Astrocyte of the cerebellum (primary cell): ENCODE results near the gene LRRFIP2.
A peak's percentile ranks its signal among the peaks of the same experiment; 100 is the strongest.

Source experiments
- DNase-seq: peaks from one replicate; pipeline ENCODE4 v3.0.0-alpha.2; 2011; ENCODE audit warnings: low read depth
- H3K4me3 ChIP-seq: 2 replicates; pipeline ENCODE4 v1.5.1; 2011; ENCODE audit warnings: mild to moderate bottlenecking, low read depth, low read length, moderate library complexity
- CTCF ChIP-seq: IDR thresholded peaks from 2 replicates; pipeline ENCODE4 v1.5.1; 2012; ENCODE audit warnings: low read length, low read depth, moderate library complexity, mild to moderate bottlenecking; ENCODE audit errors: missing control alignments
- in situ Hi-C: cut with HindIII; loops from 2 replicates; pipeline ENCODE4 v1.10.0; 2017; ENCODE audit warnings: low sequenced_read_pairs

LRRFIP2 gene

GRCh38 chr3:37075955-37076354 is 98.4 kb downstream of the LRRFIP2 start:
- DNase-seq: no peak
- no peak overlapping the region for H3K4me3 ChIP-seq
- no peak for TF ChIP-seq CTCF
- in situ Hi-C loops: no loop called here

- in situ Hi-C loops: no loop called here
- DNase-seq: peak; percentile 80
- no peak for TF ChIP-seq CTCF
- no peak overlapping the region for H3K4me3 ChIP-seq
Observed at GRCh38 chr3:37074178-37074577, 100.2 kb downstream of the LRRFIP2 start.

- no peak for TF ChIP-seq CTCF
- peak; percentile 94 for DNase-seq
- in situ Hi-C loops: no loop called here
- H3K4me3 ChIP-seq: peak overlapping the region; percentile 9
Observed at GRCh38 chr3:37072892-37073291, 101.5 kb downstream of the LRRFIP2 start.

- in situ Hi-C loops: no loop called here
- no peak for TF ChIP-seq CTCF
- DNase-seq: peak; percentile 47
- no peak overlapping the region for H3K4me3 ChIP-seq
Observed at GRCh38 chr3:37071921-37072320, 102.5 kb downstream of the LRRFIP2 start.

GRCh38 chr3:37068031-37068430 is 106.4 kb downstream of the LRRFIP2 start:
- no peak for TF ChIP-seq CTCF
- DNase-seq: no peak
- H3K4me3 ChIP-seq: no peak overlapping the region
- in situ Hi-C loops: no loop called here

GRCh38 chr3:37067577-37067976 is 106.8 kb downstream of the LRRFIP2 start:
- no peak for TF ChIP-seq CTCF
- no peak overlapping the region for H3K4me3 ChIP-seq
- DNase-seq: no peak
- in situ Hi-C loops: no loop called here

GRCh38 chr3:37064747-37065146 is 109.6 kb downstream of the LRRFIP2 start:
- in situ Hi-C loops: no loop called here
- H3K4me3 ChIP-seq: no peak overlapping the region
- TF ChIP-seq CTCF: no peak
- no peak for DNase-seq
